Body of pancreas (tissue), 4 donors: Measurements from ENCODE around the gene COTL1. TPM values are rescaled to one million over a fixed set of nuclear protein-coding genes. Genes with fewer than 3 reads are reported as not detected.

Experiments
- ATAC-seq: fragments of 150-250 bp; one replicate; pipeline ENCODE4 v1.9.1; 2016
- DNase-seq, 4 donors: peaks; one replicate each; pipeline ENCODE4 v3.0.0-alpha.2; 2019
- H3K27ac ChIP-seq, 4 donors: fragments of 200-600 bp; sonication (generic); 1 replicate in 3 of 4; 2 replicates in 1 of 4; pipeline versions ENCODE4 v1.5.1 to v1.6.1; 2016 to 2019; ENCODE audit warnings: mild to moderate bottlenecking in 1 of 4, mixed read lengths in 1 of 4, moderate library complexity in 1 of 4
- H3K27me3 ChIP-seq, 2 donors: fragments of 200-600 bp; sonication (generic); one replicate each; pipeline ENCODE4 v1.6.0; 2016; ENCODE audit warnings: mild to moderate bottlenecking in 1 of 2
- H3K36me3 ChIP-seq, 2 donors: fragments of 200-600 bp; sonication (generic); replicated peaks in 1 of 2; 2 replicates each; pipeline ENCODE4 v1.5.1; 2016; ENCODE audit warnings: low read depth in 2 of 2; ENCODE audit not compliant: insufficient read depth in 1 of 2
- H3K4me1 ChIP-seq: fragments of 200-600 bp; sonication (generic); one replicate; pipeline ENCODE4 v1.6.0; 2016
- H3K4me3 ChIP-seq, 2 donors: fragments of 200-600 bp; sonication (generic); 1 replicate in 1 of 2; 2 replicates in 1 of 2; pipeline ENCODE4 v1.5.1; 2016 to 2019
- H3K9me3 ChIP-seq, 3 donors: fragments of 200-600 bp; sonication (generic); 1 replicate in 2 of 3; 2 replicates in 1 of 3; pipeline ENCODE4 v1.5.1; 2016
- CTCF ChIP-seq, 7 experiments: fragments of 450-650 bp in 4 of 7; fragments of 200-600 bp in 3 of 7; sonication (generic) in 3 of 7; IDR thresholded peaks; one replicate each; pipeline ENCODE4 v1.5.1; 2016 to 2019; ENCODE audit warnings: antibody characterized with exemption in 7 of 7
- POLR2A ChIP-seq, 3 donors: fragments of 450-650 bp; IDR thresholded peaks; one replicate each; pipeline ENCODE4 v1.6.1; 2016; ENCODE audit warnings: antibody characterized with exemption in 3 of 3, mild to moderate bottlenecking in 2 of 3
- WGBS, 2 donors: methylation state at CpG; one replicate each; pipeline ENCODE4 v1.1.5; 2017; 5-methylcytosine and 5-hydroxymethylcytosine counted together
- intact Hi-C: fragments of 100-400 bp; cut with DNase I; formaldehyde crosslinking; loops from one replicate; pipeline ENCODE4 v1.15.1; 2023
- total RNA-seq, 2 donors: library from RNA; depleted of rRNA; stranded (reverse); fragments of >200 nt; gene quantifications; one replicate each; pipeline ENCODE4 v1.1.0, GENCODE V29; 2016

COTL1 gene
- total RNA-seq, 2 donors from 2014 or later: 19.7 to 20.4 TPM

- ATAC-seq (no peak), DNase-seq (no peak)
- 64 to 70% methylated on average over 25 of the region's 25 CpGs for WGBS, 2 donors
Measured at GRCh38 chr16:84544031-84544773, 73.7 kb downstream of the COTL1 start.

GRCh38 chr16:84543253-84543652, 74.6 kb downstream of the COTL1 start:
- DNase-seq: no peak
- no peaks in the 10 kb centered on the region for H3K9me3 ChIP-seq
- ATAC-seq: no peak
- no peaks in the 10 kb centered on the region for H3K4me1 ChIP-seq
- no peak overlapping the region for H3K4me3 ChIP-seq
- TF ChIP-seq POLR2A (IDR thresholded peaks at IDR 0.05) (no peak), CTCF (IDR thresholded peaks at IDR 0.05) (no peak)
- H3K27ac ChIP-seq: no peak overlapping the region
- intact Hi-C loops: no loop called here
- 97 to 100% methylated on average over 2 of the region's 2 CpGs for WGBS, 2 donors
- H3K36me3 ChIP-seq: no peaks in the 10 kb centered on the region
- no peaks in the 10 kb centered on the region for H3K27me3 ChIP-seq

More at GRCh38 chr16:84544031-84544773, 73.7 kb downstream of the COTL1 start:
- TF ChIP-seq CTCF (IDR thresholded peaks at IDR 0.05): no peak
- TF ChIP-seq POLR2A (IDR thresholded peaks at IDR 0.05): no peak
- intact Hi-C loops: no loop called here
- no peaks in the 10 kb centered on the region for H3K4me1 ChIP-seq
- H3K36me3 ChIP-seq: no peaks in the 10 kb centered on the region
- H3K4me3 ChIP-seq: no peak overlapping the region
- H3K27ac ChIP-seq: no peak overlapping the region
- no peaks in the 10 kb centered on the region for H3K9me3 ChIP-seq
- no peaks in the 10 kb centered on the region for H3K27me3 ChIP-seq

GRCh38 chr16:84541999-84542817, 75.7 kb downstream of the COTL1 start:
- DNase-seq (no peak), ATAC-seq (no peak)
- Histone ChIP-seq H3K36me3 (no peaks in the 10 kb centered on the region), H3K9me3 (no peaks in the 10 kb centered on the region), H3K27me3 (no peaks in the 10 kb centered on the region), H3K4me3 (no peak overlapping the region), H3K27ac (no peak overlapping the region), H3K4me1 (no peaks in the 10 kb centered on the region)
- WGBS, 2 donors: 68% methylated on average over 7 of the region's 7 CpGs
- intact Hi-C loops: no loop called here
- no peak for TF ChIP-seq CTCF (IDR thresholded peaks at IDR 0.05)
- TF ChIP-seq POLR2A (IDR thresholded peaks at IDR 0.05): no peak

- no peaks in the 10 kb centered on the region for H3K27me3 ChIP-seq
- H3K4me1 ChIP-seq: no peaks in the 10 kb centered on the region
- TF ChIP-seq CTCF (IDR thresholded peaks at IDR 0.05): no peak
- no peak for TF ChIP-seq POLR2A (IDR thresholded peaks at IDR 0.05)
- no peak for DNase-seq
- intact Hi-C loops: no loop called here
- no peak overlapping the region for H3K27ac ChIP-seq
- WGBS, 2 donors: 82 to 96% methylated on average over 4 of the region's 4 CpGs
- no peaks in the 10 kb centered on the region for H3K36me3 ChIP-seq
- H3K9me3 ChIP-seq: no peaks in the 10 kb centered on the region
- ATAC-seq: no peak
- no peak overlapping the region for H3K4me3 ChIP-seq
Measured at GRCh38 chr16:84540194-84540593, 77.7 kb downstream of the COTL1 start.
